SW480 (cell line): Measurements from ENCODE around the gene ALDOA.
"Not testable (repeated sequence)": the region's sequence is repeated elsewhere in the genome, so short reads cannot be mapped to it uniquely, and the experiment has no call there.

Experiments used
- DNase-seq: peaks from one replicate; pipeline ENCODE4 v3.0.0-alpha.2; 2016; ENCODE audit warnings: low spot score

The ALDOA gene

GRCh38 chr16:30065102-30065942, at the start of gene ALDOA:
Gene ALDOA (plus strand): TSS chr16:30065760. CDS start chr16:30066898, 1,138 bp downstream.
- DNase-seq = peak; percentile 96

- DNase-seq = no peak
Observed at GRCh38 chr16:30016555-30017276, 48.8 kb upstream of the ALDOA start.

GRCh38 chr16:30017277-30017656, 48.3 kb upstream of the ALDOA start:
- DNase-seq = no peak

DNA sequence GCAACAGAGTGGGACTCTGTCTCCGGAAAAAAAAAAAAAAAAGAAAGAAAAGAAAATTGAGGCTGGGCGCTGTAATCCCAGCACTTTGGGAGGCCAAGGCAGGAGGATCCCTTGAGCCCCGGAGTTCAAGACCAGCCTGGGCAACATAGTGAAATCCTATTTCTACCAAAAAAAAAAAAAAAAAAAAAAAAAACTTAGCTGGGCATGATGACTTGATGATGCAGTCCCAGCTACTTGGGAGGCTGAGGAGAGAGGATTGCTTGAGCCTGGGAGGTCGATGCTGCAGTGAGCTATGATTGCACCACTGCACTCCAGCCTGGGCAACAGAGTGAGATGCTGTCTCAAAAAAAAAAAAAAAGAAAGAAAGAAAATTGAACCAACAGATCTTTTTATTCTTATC, 47.6 kb upstream of the ALDOA start:
- DNase-seq = not testable (repeated sequence)

- no peak for DNase-seq
Observed at GRCh38 chr16:30018731-30019158, 46.8 kb upstream of the ALDOA start.

DNA sequence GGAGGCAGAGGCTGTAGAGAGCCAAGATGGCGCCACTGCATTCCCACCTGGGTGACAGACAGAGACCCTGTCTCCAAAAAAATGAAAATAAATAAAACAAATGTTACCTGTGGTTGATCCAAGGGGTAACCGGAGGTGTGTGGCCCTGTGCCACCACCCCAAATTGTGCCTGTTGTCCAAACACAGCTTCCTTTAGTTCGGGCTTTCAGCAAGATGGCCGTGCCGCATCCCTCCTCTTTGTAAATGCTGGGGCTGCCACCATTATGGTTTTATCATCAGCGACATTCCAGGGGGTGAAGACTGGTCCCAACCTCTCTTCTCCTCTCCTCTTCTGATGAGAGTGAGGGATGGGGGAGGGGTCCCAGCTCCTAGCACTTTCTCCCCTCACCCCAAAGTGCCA, 42.7 kb upstream of the ALDOA start, which contains the start of gene C16orf92:
Gene C16orf92 (plus strand): TSS at position 312 of the 400 bp plus-strand sequence. CDS start 143 bp downstream, outside the sequence.
- DNase-seq = no peak

- no peak for DNase-seq
Observed at GRCh38 chr16:30023586-30023985, 42.0 kb upstream of the ALDOA start.

- no peak for DNase-seq
Observed at GRCh38 chr16:30024451-30024850, 41.1 kb upstream of the ALDOA start.

DNA sequence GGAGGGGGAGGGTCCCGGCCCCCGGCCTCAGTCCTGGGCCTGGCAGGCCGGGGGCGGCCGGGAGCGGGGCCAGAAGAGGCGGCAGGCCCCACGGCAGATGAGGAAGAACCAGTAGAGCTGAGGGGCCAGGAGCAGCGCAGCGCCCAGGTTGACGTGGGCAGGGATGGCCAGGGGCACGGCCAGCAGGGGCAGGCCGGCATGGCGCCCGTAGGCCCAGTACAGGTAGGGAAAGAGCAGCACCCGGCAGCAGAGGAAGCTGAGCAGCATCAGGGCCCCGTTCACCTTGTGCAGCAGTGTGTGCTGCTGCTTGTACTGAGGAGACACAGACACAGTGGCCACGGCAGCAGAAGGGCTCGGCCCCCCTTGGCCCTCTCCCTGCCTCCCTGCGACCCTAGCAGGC, 40.4 kb upstream of the ALDOA start:
- DNase-seq = no peak

DNA sequence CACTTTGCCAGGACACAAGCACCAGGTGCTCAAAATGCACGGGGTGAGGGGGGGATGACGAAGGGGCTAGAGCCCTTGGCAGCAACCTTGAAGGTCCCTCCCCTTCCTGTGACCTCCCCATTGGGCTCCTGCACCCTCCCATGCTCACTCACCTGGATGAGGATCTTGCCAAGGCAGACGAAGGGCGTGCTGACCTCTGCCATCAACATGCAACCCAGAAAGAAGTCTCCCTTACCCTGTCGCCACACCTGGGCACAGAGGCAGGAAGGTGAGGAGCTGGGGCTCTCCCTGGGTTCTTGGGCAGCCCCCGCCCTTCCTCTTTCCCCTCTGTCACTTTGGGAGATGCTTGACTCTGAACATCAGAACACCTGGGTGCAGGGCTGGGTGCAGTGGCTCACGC, 40.0 kb upstream of the ALDOA start:
- no peak for DNase-seq

- DNase-seq = no peak
Observed at GRCh38 chr16:30026449-30026848, 39.1 kb upstream of the ALDOA start.

DNA sequence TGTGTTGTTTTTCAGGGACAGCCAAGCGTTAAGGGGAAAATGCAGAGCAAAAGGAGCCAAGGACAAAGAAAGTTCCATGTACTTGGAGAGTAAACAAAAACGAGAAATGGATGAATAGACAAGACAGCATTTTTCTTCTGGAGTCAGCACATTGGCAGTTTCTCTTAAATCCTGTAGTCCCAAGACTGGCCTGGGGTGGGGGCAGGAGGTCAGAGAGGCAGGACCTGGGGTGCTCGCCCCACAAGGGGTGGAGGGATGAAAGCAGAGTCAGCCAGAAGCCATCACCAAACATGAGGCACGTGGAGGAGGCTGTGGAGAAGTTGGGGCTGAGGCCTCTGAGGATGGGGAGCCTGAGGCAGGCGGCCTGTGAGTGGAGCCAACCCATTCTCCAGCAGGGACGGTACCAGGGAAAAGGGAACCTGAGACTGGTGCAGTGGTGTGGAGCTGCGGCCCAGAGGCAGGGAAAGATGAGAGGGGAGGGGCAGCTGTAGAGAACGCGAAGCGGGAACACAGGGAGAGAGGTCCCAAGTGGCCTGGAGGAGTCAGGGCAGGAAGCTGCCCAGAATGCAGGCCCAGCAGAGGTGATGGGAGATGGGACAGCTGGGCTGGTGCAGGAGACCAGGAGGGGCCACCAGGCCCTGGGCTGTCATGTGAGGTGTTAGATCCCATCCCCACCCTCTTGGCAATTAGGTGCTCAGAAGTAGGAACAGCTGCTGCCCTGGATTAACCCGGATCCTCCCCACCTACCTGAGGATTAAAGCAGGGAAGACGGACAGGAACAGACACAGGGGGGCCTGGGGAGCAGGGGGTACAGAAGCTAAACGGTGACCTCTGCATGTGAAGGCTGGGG, 37.7 kb upstream of the ALDOA start:
- no peak for DNase-seq

GRCh38 chr16:30028438-30029076, 37.0 kb upstream of the ALDOA start:
- DNase-seq = no peak

DNA sequence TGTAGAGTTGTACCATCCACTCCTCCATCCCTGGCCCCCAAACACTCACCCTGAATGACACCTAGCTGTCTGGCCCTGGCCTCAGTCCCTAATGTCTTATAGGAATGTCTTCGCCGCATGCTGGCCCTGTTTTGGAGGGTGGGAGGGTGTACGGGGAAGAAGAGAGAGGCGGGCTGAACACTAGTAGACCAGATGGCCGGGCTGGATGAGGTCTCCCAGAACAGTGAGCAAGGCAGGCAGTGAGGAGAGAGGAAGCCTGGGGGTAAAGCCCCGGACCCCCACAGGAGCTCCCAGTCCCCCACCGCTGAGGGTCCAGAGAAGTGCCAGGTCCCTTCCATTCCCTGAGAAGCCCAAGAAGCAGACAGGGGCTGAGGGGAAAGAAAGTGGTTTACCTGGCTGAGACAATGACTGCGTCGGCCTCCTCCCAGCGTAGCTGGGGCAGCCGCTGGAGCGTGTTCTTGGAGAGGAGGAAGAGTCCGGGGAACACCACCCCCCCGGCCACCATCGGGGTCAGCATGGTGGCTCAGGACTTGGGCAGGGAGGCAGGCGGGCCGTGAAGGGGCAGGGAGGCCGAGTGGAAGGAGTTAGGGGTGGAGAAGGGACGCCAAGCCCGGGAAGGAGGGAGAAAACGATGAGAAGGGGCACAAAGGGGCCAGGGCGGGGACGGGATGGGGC, 35.4 kb upstream of the ALDOA start:
- DNase-seq = no peak

DNA sequence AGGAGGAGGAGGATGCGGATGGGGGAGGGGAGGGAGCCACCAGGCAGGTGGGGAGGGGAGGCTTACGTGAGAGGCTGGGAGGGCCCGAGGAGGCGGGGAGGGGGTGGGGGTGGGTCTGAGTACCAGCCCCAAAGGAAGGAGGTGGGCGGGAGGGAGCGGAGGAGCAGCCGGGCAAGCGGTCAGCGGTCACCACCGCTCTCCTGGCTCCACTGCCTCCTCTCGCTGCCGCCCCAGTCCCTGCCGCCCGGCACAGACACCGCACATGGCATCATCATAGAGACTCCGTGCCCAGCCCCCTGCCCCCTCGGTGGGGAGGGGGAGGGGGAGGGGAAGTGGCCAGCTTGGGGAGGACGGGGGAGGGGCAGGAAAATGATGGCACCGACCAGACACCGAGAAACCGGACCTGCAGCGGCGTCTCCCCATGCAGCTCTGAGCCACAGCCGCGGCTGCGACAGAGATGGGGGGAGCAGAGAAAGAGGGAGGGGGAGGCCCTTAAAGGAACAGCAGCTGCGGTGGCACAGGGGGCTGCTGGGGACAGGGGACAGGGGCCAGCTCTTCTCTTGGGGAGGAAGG, 34.6 kb upstream of the ALDOA start, which contains the start of gene TLCD3B:
Gene TLCD3B (minus strand): TSS at position 431 of the 573 bp plus-strand sequence. CDS start 744 bp downstream, outside the sequence.
- no peak for DNase-seq

GRCh38 chr16:30031477-30031918, 34.1 kb upstream of the ALDOA start:
- DNase-seq = no peak

GRCh38 chr16:30032083-30032819, 33.3 kb upstream of the ALDOA start:
- peak; percentile 66 for DNase-seq

DNA sequence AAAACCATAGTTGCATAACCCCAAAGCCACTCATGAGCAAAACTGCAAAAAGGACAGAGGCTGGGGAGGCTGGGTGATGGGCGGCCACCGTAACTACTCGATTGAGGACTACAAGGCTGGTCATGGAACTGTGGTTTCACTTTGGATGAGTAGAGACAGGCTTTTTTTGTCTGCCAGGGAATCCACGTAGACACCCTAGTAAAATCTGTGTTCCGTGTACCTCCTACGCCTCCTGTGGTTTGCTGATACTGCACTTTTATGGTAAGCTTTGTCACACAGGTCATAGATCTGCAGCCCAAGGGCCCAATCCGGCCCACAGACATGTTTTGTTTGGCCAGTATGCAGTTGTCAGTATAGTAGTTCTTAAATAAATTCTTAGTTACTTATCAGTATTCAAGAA, 32.3 kb upstream of the ALDOA start:
- DNase-seq = no peak

GRCh38 chr16:30040221-30040620, 25.3 kb upstream of the ALDOA start:
- DNase-seq = no peak

GRCh38 chr16:30040690-30041089, 24.9 kb upstream of the ALDOA start:
- DNase-seq = not testable (repeated sequence)
